Myocyte (in vitro differentiated cells): Measurements from ENCODE around the gene SLC48A1. TPM values are rescaled to one million over a fixed set of nuclear protein-coding genes. Genes with fewer than 3 reads are reported as not detected.

Source experiments
- DNase-seq: peaks from one replicate; pipeline ENCODE4 v3.0.0-alpha.2; 2012; ENCODE audit warnings: low read depth
- total RNA-seq: library from RNA; depleted of rRNA; stranded (reverse); fragments of >200 nt; gene quantifications from 2 replicates; pipeline ENCODE4 v1.2.3, GENCODE V29; 2014

SLC48A1 gene
- total RNA-seq, 1 donor from 2014 or later = 4.0 TPM

DNA sequence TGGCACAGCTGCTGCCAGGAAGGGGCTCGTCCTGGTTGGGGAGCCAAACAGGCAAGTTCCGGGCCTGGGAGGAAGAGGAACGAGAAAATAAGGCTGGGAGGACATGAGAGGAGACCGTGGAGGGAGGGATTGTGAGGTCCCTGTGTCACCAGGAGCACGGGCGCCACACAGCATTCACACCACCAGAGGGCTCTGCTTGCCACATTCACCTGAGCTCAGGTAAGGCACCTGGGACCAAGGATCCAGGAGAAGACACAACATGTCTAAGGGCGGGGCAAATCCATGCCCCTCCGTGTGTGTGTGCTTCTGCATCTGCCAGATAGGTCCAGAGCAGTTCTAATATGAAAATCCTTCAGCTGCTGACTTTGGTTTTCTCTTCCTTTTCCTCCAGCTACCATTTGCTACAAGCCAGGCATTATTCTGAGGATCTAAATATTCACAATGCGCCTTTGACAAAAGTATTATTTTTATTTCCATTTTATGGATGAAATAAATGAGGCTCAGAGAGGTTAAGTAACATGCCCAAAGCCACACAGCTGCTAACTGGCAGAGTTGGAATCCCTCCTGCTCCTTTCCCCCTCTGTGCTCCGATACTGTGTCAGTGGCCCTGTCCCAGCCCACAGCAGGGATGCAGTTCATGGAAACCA is 28.9 kb upstream of the SLC48A1 start:
- no peak for DNase-seq

DNA sequence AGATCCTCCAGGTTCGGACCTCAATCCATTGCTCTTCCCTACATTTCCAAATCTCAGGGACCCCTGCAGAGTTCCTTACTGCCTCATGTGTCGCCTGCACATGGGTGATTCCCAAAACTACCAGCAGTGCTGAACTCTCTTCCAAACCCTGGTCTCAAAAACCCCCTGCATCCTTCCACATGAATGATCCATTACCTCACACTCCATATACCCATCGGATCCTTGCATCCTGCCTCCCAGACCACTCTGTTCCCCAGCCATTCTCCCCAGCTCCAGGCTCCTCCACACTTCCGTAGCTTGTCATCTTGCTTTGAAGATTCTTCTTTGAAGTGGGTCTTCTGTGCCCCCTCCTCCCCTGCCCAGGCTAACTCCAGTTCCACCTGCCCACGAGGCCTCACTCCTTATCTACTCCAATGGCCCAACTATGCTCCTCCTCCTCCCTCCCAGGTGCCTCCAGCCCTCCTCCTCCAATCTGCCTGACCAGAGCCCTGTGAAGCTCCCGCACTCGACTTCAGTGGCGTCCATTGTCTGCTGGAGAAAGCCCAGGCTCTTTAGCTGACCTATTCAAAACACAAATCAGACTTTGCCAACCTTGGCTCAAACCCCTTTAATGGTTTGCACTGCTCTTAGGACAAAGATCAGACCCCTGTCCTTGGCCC is 28.1 kb upstream of the SLC48A1 start:
- no peak for DNase-seq

GRCh38 chr12:47745485-47746041 is 27.5 kb upstream of the SLC48A1 start:
- DNase-seq = no peak

GRCh38 chr12:47746073-47746472 is 27.0 kb upstream of the SLC48A1 start:
- no peak for DNase-seq

DNA sequence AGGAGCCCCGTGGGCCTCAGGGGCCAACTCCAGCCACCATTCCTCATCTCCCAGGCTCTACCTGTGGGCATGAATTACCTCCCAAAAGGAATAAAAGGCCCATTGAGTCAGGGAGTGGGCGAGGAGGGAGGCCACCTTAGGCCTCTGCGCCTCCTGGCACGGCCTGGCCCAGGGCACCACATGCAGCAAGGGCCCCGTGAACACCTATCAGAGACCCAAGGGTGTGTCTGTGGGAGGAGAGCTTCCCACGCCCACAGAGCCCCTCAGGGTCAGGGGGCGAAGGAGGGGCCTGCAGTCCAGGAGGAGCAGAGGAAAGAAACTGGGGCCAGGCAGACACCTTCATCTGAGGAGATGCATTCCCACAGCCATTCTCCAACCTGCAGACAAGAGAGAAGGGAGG is 26.5 kb upstream of the SLC48A1 start:
- DNase-seq = no peak

GRCh38 chr12:47747126-47747525 is 25.9 kb upstream of the SLC48A1 start:
- no peak for DNase-seq

DNA sequence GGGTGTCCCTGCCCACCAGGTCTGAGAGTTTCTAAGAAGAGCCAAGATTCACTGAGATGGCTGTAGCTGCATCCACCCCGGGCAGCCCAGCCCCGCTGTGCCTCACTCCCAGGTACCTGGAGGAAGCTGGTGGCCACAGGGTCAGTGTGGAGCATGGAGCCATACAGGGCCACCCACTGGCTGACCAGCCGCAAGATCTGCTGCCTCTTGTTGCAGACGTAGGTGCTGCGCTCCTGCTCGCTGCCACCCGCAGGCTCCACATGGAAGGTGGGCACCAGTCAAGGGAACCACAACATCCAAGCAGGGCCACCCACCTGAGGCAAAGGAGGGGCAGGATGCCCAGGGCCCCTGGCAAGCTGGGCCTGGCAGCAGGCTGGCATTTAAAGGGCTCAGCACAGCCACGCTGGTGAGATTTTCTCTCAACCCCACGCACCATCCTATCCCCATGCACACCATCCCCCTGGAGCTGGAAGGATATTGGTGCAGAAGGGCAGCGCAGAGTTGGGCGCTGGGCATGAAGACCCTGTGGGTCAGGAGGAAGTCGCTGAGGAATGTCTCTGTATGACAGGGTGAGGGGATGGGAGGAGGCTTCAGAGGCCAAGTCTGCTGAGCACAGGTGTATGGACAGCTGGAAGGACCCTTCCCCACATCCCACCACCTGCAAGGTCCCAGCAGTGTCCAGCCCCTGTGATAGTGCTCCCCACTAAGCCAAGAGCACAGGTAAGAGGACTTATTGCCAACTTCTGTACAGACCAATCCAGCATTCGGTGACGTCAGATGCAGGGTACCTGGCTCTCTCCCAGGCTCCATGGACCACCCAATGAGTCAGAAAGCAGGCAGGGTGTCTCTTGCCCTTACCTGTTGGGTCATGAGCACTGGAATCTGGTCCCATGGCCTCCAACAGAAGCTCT is 25.2 kb upstream of the SLC48A1 start:
- DNase-seq = no peak

GRCh38 chr12:47748507-47748828 is 24.6 kb upstream of the SLC48A1 start:
- no peak for DNase-seq

- no peak for DNase-seq
These were observed 24.1 kb upstream of the SLC48A1 start for GRCh38 chr12:47748899-47749298.

- DNase-seq = no peak
These were observed 22.7 kb upstream of the SLC48A1 start for GRCh38 chr12:47750229-47750798.

- DNase-seq = no peak
These were observed 22.0 kb upstream of the SLC48A1 start for GRCh38 chr12:47750916-47751470.

GRCh38 chr12:47751561-47751960 is 21.5 kb upstream of the SLC48A1 start:
- DNase-seq = no peak

- no peak for DNase-seq
These were observed 20.9 kb upstream of the SLC48A1 start for GRCh38 chr12:47752121-47752520.

GRCh38 chr12:47752552-47752951 is 20.5 kb upstream of the SLC48A1 start:
- DNase-seq = no peak

DNA sequence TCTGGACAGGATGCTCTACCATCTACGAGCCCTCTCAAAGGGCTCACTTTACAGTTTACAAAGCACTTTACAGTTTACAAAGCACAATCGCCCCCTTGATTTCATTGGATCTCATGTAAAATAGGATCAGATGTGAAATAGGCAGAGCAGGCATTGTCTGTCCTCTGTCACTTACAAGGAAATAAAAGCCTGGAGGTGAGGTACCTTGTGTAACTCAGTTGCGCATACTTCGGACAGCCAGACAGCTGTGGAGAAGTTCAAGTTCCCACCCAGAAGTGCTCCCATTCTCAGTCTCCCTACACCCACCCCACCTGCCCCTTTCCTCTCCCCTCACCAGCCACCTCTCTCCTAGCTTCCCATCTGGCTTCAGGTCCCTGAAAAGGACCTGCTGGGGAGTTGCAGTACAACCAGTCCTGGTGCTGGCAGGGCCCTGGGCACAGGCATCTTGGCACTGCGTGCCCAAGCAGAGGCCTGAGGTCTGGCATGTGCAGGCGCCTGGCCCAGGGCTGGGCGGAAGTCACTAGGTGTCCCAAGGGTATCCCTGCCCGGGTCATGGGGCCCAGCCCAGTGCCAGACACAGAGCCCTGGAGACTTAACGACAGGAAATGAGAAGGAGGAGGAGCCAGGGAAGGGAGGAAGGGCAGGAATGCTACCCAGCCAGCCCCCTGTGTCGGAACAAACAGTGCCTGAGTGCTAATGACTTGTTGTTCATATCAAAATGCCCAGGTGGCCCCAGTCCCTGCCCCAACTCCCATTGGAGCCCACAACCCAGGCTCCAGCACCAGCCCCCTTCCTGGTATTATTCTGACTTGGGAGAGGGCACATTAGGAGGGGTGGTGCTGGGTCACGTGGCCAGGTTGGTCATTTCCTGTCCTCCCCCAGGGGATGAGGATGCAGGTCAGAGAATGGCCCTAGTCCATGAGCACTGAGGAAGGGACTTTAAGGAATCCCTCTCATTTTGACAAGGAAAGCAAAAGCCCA is 19.7 kb upstream of the SLC48A1 start:
- no peak for DNase-seq

GRCh38 chr12:47754126-47754525 is 18.9 kb upstream of the SLC48A1 start:
- peak; percentile 65 for DNase-seq

- DNase-seq = peak; percentile 80
These were observed 18.2 kb upstream of the SLC48A1 start for GRCh38 chr12:47754881-47755280.

DNA sequence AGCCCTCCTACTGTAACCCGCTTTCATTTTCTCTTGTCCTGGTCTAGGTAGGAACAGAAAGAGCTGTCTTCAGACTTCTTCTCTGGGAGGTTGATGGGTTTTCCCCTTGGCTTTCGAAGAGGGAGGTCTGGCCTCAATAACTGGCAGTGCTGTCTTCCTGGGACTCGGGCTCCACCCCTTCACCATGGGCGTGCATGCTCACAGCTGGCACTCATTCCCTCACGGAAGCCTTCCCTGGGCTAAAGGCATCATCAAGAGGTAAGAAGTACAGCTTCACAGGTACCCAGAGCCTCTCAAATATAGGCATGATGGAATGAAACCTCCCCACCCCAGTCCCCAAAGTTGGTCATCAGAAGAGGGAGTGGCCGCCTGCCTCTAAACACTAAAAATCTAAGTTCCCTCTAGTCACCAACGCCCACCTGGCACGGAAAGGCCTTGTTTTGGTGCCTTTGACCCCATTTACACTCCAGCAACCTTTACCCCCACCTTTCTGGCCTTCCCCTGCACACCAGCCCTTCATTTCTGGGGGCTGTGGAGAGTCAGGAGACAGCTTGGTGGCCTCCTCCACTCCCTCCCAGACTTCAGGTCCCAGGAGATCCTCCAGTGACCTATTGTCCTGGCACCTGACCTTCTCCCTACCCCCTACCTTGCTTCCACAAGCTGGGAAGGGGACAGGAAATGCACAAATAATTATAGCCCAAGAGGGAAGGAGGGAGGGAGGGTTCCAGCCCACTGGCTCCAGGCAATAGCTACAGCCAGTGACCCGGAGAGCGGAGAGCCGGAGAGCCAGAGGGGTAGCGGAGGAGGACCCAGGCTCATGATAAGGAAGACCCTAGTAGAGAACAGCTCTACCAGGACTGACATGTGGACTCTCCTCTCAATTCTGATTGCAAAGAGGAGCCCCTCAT is 17.1 kb upstream of the SLC48A1 start:
- DNase-seq = no peak

DNA sequence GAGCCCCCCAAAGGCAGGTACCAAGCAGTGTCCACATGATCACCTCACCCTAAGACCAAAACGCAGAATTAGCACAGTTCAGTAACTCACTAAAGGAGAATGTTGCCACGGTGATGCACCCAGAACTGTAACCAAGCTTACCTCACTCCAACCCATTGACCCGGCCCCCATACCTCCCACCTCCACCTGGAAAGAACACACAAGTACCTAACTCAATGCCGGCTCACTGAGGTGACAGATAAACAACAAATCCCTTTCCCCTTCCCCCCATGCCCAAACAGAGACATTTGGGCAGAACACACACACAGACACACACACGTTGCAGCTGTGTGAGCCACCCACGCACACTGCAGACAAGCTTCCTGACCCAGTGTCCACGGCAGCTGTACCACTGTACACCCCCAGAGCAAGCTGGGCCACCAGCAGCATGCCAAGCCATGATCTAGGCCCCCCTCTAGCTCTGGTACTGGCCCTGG is 15.6 kb upstream of the SLC48A1 start:
- DNase-seq = no peak
